T-helper 22 cell (primary cell): ENCODE results near the gene ARHGEF12.
A peak's percentile ranks its signal among the peaks of the same experiment; 100 is the strongest.
"Not testable (repeated sequence)": the region's sequence is repeated elsewhere in the genome, so short reads cannot be mapped to it uniquely, and the experiment has no call there.

Experiments
- DNase-seq: peaks from one replicate; pipeline ENCODE4 v3.0.0-alpha.2; 2020; ENCODE audit warnings: low read depth

The ARHGEF12 gene

DNA sequence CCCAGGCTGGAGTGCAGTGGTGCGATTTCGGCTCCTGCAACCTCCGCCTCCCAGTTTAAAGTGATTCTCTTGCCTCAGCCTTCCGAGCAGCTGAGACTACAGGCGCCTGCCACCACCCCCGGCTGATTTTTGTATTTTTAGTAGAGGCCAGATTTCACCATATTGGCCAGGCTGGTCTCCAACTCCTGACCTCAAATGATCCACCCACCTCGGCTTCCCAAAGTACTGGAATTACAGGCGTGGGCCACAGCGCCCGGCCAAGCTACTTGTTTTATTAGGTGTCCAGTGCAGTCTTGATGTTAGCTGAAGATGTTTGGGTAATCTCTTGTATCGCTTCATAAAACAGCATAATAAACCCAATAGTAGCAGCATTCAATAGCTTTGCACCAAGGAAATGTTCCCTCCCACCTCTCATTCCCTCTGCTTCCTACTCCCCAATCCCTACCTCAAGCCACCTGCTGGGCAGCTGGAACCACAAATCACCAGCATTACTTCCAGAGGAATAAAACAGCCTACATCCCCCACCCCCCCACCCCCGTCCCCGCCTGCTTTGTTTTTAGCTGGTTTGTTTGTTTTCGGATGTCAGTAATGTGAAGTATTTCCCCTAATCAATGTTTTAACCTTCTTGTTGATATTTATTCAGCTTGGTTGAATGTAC is 164.3 kb downstream of the ARHGEF12 start:
- DNase-seq, result no peak

DNA sequence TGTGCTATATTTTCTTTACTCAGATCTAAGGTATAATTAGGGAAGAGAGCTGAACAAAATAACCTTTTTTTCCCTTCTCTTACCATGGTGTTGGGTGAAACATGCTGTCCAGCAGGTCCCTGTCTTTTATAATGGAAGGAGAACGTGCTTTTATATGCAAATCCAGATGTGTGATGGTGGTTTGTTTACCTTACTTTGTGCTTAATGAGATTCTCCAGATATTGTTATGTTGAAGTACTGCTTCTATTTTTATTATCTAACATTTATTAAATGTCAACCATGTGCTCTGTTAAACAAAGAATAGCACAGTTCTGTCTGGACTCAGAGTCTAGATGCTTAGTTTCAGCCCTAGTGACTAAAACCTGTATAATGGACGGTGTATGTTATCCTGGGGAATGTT is 165.2 kb downstream of the ARHGEF12 start:
- DNase-seq, result no peak

GRCh38 chr11:120501976-120502755 is 166.0 kb downstream of the ARHGEF12 start:
- DNase-seq, result no peak

DNA sequence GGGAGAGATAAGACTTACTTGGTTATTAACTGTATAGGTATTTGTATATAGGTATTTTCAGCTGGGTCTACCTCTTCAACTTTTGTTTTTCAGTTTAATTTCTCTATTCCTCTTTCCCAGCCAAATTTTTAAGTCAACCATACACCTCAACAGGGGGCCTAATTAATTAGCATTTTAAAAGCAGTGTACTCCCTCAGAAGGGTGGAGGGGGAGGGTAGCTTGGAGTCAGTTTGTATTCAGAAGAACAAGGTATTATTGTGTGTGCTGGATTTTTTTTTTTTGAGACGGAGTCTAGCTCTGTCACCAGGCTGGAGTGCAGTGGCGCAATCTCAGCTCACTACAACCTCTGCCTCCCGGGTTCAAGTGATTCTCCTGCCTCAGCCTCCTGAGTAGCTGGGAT is 167.3 kb downstream of the ARHGEF12 start:
- DNase-seq, result not testable (repeated sequence)

GRCh38 chr11:120505801-120506425 is 169.7 kb downstream of the ARHGEF12 start:
- no peak for DNase-seq

GRCh38 chr11:120509346-120510053 is 173.3 kb downstream of the ARHGEF12 start:
- no peak for DNase-seq

DNA sequence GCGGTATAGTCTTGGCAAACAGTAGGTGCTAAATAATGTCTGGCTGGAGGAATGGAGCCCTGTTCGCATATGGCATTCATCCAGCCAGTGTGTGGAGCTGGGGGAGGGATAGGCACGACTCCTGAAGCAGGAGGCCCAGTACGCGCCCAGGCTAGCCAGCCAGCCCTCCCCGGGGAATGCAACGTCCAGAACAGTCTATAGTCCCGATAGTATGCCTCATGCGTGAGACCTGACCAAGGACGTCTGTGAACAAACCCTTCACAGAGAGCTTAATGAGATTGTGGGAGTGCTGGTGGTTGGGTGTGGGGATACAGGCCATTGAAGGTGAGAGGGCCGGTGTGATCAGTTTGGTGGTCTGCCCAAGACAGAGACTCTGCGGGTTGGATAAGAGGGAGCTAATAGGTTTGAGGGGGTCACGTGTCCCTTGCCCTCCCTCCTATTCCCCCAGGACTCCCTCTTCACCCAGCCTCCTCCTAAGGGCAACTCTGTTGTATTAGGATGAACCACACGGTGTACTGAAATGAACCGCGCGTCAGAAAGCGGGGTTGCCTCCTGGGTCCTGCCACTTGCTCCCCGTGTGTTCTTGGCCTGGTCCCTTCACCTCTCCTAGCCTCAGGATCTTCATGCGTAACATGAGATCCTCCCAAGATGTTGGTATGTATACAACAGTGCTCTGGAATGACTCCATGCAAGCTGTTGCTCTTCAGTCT is 174.3 kb downstream of the ARHGEF12 start:
- no peak for DNase-seq

DNA sequence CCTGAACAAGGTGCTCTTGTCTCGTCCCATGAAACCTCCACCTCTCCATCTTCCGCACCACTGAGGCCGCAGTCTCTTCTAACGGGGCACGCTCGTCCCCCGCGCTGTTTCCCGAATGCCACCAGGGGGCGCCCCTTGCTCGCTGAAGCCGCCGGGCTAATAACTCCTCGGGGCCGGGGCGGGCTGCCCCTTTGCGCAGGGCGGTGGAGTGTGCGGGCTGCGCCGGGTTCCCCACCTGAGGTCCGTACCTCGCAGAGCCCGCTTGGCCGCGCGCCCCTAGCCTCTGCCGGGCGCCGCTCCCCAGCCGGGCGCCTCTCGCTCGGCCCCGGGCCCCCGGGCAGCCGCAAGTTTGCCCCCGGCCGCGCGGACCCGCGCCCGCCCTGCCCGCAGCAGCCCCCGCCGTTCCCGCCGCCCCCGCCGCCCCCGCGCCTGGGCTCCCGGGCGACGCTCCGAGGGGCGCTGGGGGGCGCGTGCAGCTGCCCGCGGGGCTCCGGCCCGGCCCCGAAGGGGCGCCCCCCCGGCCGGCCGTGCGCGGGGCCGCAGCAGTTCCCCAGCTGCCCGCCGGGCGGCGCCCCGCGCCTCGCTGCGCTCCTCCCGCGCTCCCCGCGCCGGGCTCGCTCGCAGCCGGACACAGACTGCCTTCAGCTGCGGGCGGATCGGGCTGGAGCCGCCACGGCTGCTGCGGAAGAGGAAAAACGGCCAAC is 175.1 kb downstream of the ARHGEF12 start, which contains the start of gene GRIK4:
GRIK4 (plus strand) TSS at position 633 of the 704 bp plus-strand sequence. CDS start 148,571 bp downstream, outside the sequence.
- peak; percentile 17 for DNase-seq

- no peak for DNase-seq
Observed at GRCh38 chr11:120511820-120512738, 175.9 kb downstream of the ARHGEF12 start.

DNA sequence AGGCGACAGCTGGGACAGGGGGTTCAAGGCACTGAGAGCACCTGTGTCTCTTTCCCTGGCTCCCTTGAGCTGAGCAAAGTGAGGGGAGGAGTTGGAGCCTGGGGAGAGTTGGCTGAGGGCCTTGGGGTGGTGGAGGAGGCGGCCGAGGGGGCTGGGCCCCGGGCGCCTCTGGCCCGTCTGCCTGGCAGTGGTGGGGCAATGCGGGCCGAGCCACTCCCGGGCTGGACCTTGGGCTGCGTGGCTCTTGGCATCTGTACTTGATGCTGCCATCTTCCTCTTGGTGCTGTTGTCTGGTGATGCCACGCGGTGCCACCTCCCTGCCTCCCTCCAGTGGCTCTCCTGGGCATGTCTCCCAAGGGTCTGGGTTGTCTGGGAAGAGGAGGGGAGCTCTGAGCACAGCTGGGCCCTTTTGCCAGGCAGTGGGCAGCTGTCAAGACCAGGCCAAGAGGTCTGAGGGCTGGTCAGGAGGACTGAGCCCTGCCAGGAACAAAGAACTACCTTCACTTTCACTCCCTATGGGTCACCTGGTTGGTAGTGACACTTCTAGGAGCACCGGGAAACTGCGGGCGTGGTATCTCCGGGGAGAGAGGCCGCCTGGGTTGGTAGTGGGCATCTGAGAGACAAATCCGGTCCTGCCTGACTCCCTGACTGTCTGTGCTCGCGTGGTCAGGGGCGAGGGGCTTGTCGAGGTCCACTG is 176.7 kb downstream of the ARHGEF12 start:
- no peak for DNase-seq

DNA sequence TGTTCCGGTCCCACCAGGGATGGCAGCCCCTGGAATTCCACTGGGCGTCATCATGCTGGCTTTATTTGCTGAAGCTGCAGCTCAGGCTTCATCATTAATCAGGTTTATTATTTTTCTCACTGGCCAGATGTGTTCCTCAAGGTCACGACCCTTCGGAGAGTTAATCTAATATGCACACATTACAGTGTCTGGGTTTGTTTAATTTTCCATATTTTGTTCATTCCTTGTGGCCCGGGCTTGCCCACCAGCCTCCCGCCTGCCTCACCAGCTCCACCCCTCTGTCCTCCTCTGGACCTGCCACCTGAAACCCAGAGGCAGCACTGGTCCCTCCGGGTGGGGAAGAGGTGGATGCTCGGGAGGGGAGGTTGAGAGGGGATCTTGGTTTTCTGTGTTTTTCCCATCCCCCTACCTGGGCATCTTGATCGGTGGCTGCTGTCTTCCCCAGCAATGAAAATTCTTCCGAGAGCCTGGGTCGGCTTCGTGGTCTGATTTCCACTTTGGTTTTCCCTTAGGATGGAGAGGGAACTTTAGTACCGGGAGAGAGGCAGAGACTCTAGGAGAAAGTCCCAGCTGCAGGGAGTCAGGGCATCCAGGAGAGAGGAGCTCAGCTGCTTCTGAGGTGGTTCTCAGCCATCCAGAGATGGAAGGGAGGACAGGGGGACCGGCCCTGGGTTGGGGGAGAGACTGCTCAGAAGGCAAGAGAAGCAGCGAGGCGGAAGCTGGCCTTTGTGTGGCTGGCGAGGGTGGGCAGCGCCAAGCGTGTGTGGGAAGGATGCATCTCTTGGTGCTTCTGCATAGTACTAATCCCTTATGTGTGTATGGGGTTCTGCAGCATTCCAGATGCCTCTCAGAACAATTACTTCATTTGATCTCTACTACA is 177.5 kb downstream of the ARHGEF12 start:
- DNase-seq, result no peak

DNA sequence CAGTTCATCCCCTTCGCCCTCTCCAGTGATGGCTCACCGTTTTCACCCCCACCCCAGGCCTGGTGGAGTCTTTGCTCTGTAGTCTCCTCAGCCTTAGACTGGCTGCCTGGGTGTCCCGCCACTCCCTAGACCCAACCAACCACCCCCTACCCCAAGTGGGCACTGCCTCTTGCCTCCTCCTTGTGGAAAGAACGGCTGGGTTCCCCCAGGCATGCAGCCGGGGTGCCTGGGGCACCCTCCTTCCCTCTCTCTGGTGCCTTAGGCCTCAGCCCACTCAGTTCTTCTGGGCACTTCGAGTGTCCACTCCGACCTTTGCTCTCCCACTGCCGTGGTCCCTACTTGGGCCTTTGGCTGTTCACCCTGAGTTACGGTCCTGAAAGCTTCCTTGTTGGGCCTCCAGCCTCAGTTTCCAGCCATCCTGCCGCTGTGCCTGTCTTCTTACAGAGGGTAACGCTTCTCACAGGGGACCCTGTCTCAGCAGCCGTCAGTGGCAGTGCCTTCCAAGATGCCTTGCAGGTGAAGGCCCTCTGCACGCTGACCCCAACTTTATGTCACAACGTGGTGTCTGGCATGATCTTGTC is 178.4 kb downstream of the ARHGEF12 start:
- DNase-seq, result no peak

DNA sequence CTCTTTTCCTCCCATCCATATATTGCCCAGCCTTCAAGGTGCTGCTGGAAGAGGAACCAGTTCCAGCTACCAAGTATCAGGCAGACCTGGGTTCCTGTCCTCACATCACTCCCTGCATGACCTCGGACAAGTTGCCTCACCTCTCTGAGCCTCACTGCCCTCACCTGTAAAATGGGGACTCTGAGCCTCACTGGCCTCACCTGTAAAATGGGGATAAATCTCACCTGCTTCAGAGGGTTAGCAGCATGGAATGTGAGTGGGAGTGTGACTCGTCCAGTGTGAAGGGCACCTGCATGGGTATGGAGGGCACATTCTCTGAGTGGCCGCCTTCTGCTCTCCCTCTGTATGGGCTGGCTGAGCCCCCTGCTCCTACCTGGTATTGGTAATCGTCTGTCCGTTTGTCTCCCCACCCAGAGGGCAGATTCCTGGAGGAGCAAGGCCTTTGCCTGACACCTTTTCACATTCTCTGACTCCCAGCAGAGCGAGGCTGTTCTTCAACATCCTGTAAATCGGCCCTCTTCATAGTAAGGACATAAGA is 179.0 kb downstream of the ARHGEF12 start:
- DNase-seq, result no peak

DNA sequence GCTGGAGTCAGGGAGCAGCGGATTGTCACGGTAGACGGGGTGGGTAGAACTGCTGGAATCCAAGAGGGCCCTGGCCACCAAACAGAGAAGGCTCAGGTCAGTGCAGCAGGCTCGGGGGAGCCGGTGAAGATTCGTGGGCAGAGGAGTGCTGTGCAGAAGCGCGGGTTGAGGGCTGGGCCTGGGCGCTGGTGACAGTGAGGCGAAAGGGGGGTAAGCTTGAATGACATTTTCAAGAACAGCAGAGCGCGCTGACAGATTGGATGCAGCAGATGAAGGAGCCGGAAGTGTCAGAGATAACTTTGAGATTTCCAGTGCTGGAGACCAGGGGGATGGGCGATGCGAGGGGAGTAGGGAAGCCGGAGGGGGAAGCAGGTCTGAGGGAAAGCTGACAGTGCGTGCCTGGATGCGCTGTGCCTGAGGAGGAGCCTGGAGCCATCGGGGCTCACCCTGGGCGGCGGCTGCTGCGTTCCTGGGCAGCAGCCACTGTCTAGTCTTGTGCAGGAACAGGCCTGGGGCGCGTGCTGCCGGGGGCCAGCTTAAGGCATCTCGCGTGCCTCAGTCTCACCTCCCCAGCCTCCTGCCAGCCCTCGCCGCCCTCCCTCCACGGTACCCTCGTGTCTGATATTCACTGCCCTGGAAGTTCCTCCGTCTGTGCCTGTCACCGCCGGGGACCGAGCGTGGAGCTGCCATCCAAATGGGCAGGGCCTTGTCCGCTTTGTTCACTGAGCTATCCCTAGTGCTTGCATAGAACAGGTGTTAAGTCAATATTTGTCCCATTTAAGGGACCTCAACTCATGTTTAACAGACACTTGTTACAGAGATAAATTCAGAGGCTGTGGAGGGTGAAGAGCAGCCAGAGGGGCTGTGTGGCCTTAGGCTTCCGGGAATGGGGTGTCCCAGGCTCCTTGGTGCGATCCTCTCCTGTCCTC is 180.5 kb downstream of the ARHGEF12 start:
- DNase-seq, result no peak

DNA sequence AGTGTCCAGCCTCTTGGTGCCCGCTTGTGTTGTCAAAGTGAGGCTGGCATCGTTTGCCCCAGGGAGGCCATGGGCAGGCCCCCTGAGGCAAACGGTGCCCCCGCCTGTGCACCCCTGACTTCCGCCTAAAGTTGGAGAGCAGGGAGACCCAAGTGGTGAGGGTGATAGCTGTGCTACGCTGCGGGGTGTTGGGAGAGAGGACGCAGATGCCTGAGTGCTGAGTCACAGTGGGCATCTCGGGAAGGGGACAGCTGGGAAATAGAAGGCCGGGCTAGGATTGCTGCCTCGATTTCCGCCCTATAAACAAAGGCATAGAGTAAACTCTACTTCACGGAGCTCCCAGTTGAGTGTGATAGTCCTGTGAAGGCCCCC is 181.2 kb downstream of the ARHGEF12 start:
- no peak for DNase-seq

DNA sequence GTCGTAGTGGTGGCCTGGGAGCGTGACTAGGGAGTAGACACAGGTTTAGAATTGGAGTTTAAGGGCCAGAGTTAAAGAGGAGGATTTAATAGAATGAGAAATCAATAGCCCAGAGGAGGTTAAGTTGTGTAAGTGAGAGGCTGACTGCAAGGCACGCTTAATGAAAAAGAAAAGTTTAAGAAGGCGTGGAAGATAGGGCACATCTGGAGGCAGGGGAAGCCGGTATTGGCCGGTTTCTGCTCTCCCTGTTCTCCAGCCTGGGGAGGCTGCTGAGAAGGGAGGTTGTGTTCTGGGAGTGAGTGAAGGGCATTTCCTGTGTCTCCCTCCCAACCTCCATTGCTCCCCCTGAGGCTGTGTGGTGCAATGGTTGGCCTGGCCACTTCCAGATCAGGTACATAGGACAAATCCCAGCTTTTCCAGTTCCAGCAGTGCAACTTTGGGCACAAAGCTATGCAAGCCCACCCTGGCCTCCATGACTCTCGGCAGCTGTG is 181.6 kb downstream of the ARHGEF12 start:
- DNase-seq, result no peak
